CD14-positive monocyte (primary cell): ENCODE data around the gene NFE2L3. TPM values are rescaled to one million over a fixed set of nuclear protein-coding genes. Genes with fewer than 3 reads are reported as not detected.

Experiments used
- DNase-seq, 3 donors: peaks; one replicate each; pipeline ENCODE4 v3.0.0-alpha.2; 2011 to 2022
- H2AFZ ChIP-seq: 2 replicates; pipeline ENCODE4 v1.6.0; 2012; ENCODE audit warnings: mild to moderate bottlenecking, low read depth, low read length, inconsistent platforms; ENCODE audit not compliant: insufficient read depth, poor library complexity, severe bottlenecking
- H3K27ac ChIP-seq, 2 donors: 1 replicate in 1 of 2; 2 replicates in 1 of 2; pipeline ENCODE4 v1.5.1; 2012 to 2013; ENCODE audit warnings: low read length in 2 of 2, control low read depth in 1 of 2, inconsistent platforms in 1 of 2, low read depth in 1 of 2, mild to moderate bottlenecking in 1 of 2
- H3K27me3 ChIP-seq, 2 donors: one replicate each; pipeline versions ENCODE4 v1.6.0 to v1.6.1; 2011 to 2013; ENCODE audit warnings: low read length in 2 of 2; ENCODE audit not compliant: control insufficient read depth in 2 of 2, insufficient read depth in 2 of 2
- H3K36me3 ChIP-seq, 2 donors: replicated peaks in 1 of 2; 1 replicate in 1 of 2; 2 replicates in 1 of 2; pipeline versions ENCODE4 v1.5.1 to v1.6.1; 2012 to 2013; ENCODE audit warnings: low read length in 2 of 2, control low read depth in 1 of 2, inconsistent platforms in 1 of 2, mild to moderate bottlenecking in 1 of 2; ENCODE audit not compliant: insufficient read depth in 2 of 2, control insufficient read depth in 1 of 2
- H3K4me1 ChIP-seq, 2 donors: 1 replicate in 1 of 2; 2 replicates in 1 of 2; pipeline versions ENCODE4 v1.5.1 to v1.6.1; 2012 to 2013; ENCODE audit warnings: low read length in 2 of 2, control low read depth in 1 of 2, inconsistent platforms in 1 of 2, mild to moderate bottlenecking in 1 of 2, moderate library complexity in 1 of 2; ENCODE audit not compliant: insufficient read depth in 2 of 2, control insufficient read depth in 1 of 2
- H3K4me2 ChIP-seq: replicated peaks from 2 replicates; pipeline ENCODE3; 2012; ENCODE audit warnings: low read length, moderate library complexity, mild to moderate bottlenecking; ENCODE audit not compliant: poor library complexity, severe bottlenecking; ENCODE audit errors: extremely low read depth
- H3K4me3 ChIP-seq, 3 experiments: fragments of 200-600 bp in 1 of 3; sonication (generic) in 1 of 3; replicated peaks in 1 of 3; 1 replicate in 2 of 3; 2 replicates in 1 of 3; pipeline ENCODE4 v1.5.1; 2011 to 2013; ENCODE audit warnings: low read length in 3 of 3, mild to moderate bottlenecking in 3 of 3, control low read depth in 2 of 3, low read depth in 2 of 3, inconsistent platforms in 1 of 3, moderate library complexity in 1 of 3
- H3K79me2 ChIP-seq: 2 replicates; pipeline ENCODE4 v1.6.0; 2012; ENCODE audit warnings: mild to moderate bottlenecking, control low read depth, inconsistent platforms, low read length, moderate library complexity; ENCODE audit not compliant: insufficient read depth
- H3K9ac ChIP-seq: 2 replicates; pipeline ENCODE4 v1.6.0; 2017; ENCODE audit warnings: low read length, mild to moderate bottlenecking; ENCODE audit not compliant: insufficient read depth, poor library complexity, severe bottlenecking
- H3K9me3 ChIP-seq, 2 donors: replicated peaks in 1 of 2; 1 replicate in 1 of 2; 2 replicates in 1 of 2; pipeline versions ENCODE4 v1.5.1 to v1.6.1; 2012 to 2013; ENCODE audit warnings: low read length in 2 of 2, control low read depth in 1 of 2; ENCODE audit not compliant: control insufficient read depth in 1 of 2, insufficient read depth in 1 of 2
- H4K20me1 ChIP-seq: 2 replicates; pipeline ENCODE4 v1.6.0; 2012; ENCODE audit warnings: mild to moderate bottlenecking, low read length, control low read depth, moderate library complexity; ENCODE audit not compliant: insufficient read depth
- H3K27ac Mint-ChIP-seq, 7 donors: one replicate each; pipeline ENCODE4 v1.8.0; 2020; ENCODE audit warnings: mild to moderate bottlenecking in 7 of 7, mixed read lengths in 7 of 7, moderate library complexity in 6 of 7, inconsistent platforms in 2 of 7
- H3K27me3 Mint-ChIP-seq, 3 donors: one replicate each; pipeline ENCODE4 v1.8.0; 2021 to 2022; ENCODE audit warnings: low read depth in 3 of 3, mild to moderate bottlenecking in 3 of 3, mixed read lengths in 3 of 3, moderate library complexity in 3 of 3, inconsistent platforms in 1 of 3
- H3K36me3 Mint-ChIP-seq, 2 donors: one replicate each; pipeline ENCODE4 v1.8.0; 2020; ENCODE audit warnings: mixed read lengths in 2 of 2, inconsistent platforms in 1 of 2, mild to moderate bottlenecking in 1 of 2
- H3K4me1 Mint-ChIP-seq: one replicate; pipeline ENCODE4 v1.8.0; 2020; ENCODE audit warnings: mild to moderate bottlenecking, mixed read lengths
- H3K4me3 Mint-ChIP-seq, 2 donors: one replicate each; pipeline ENCODE4 v1.8.0; 2020; ENCODE audit warnings: mild to moderate bottlenecking in 2 of 2, mixed read lengths in 2 of 2, moderate library complexity in 1 of 2
- H3K9me3 Mint-ChIP-seq, 7 donors: one replicate each; pipeline ENCODE4 v1.8.0; 2020 to 2022; ENCODE audit warnings: mixed read lengths in 7 of 7, mild to moderate bottlenecking in 6 of 7, moderate library complexity in 6 of 7, inconsistent platforms in 2 of 7
- CTCF ChIP-seq: fragments of 200-600 bp; IDR thresholded peaks from one replicate; pipeline ENCODE4 v1.8.0; 2022; ENCODE audit warnings: antibody characterized with exemption, mild to moderate bottlenecking
- WGBS: methylation state at CpG from one replicate; pipeline ENCODE4 v1.1.5; 2013; ENCODE audit warnings: missing lambda C conversion rate; ENCODE audit not compliant: insufficient coverage; 5-methylcytosine and 5-hydroxymethylcytosine counted together
- intact Hi-C, 2 donors: fragments of 100-400 bp; cut with micrococcal nuclease; formaldehyde crosslinking; loops; one replicate each; pipeline versions ENCODE4 v1.15.0 to v1.15.1; 2023
- polyA plus RNA-seq, 3 donors: library from polyadenylated mRNA; depleted of rRNA in 1 of 3; unstranded in 2 of 3; stranded (reverse) in 1 of 3; fragments of 300-500 nt in 2 of 3; fragments of >200 nt in 1 of 3; fragmentation: Illumina TruSeq in 2 of 3; gene quantifications; 1 replicate in 2 of 3; 2 replicates in 1 of 3; pipeline ENCODE4 v1.2.3, GENCODE V29; 2012 to 2021

The NFE2L3 gene
- polyA plus RNA-seq, 3 donors: 4.4 to 17.2 (median 10.6) TPM

GRCh38 chr7:26195182-26195581 is 43.2 kb downstream of the NFE2L3 start:
- H3K4me3 ChIP-seq: no peak overlapping the region
- intact Hi-C loops: loop anchor here (5.0 to 10.0 kb wide), 5 partner anchors 38 to 303 kb away; no protein-coding TSS in a partner anchor
- no peaks in the 10 kb centered on the region for H3K9me3 ChIP-seq
- no peaks in the 10 kb centered on the region for H3K27me3 ChIP-seq
- no peak for DNase-seq
- H3K4me1 ChIP-seq: peaks cover 46 to 57% of the 10 kb centered on the region in 2 donors
- no peak overlapping the region for H3K27ac ChIP-seq
- peaks cover 100% of the 10 kb centered on the region for H3K79me2 ChIP-seq
- peaks cover 0 to 4% (median 0%) of the 10 kb centered on the region in 3 donors for H3K27me3 Mint-ChIP-seq
- no peak overlapping the region for H3K4me2 ChIP-seq
- H3K9ac ChIP-seq: no peak overlapping the region
- no peak overlapping the region for H3K4me3 Mint-ChIP-seq
- H4K20me1 ChIP-seq: peaks cover 100% of the 10 kb centered on the region
- H3K36me3 Mint-ChIP-seq: peaks cover 80 to 83% of the 10 kb centered on the region in 2 donors
- H3K9me3 Mint-ChIP-seq: peaks cover 0 to 2% (median 0%) of the 10 kb centered on the region in 7 donors
- peaks cover 69 to 72% of the 10 kb centered on the region in 2 donors for H3K36me3 ChIP-seq
- peak overlapping the region in 1 of 7 donors; percentile 15 for H3K27ac Mint-ChIP-seq
- 80% methylated on average over 4 of the region's 5 CpGs for WGBS
- H2AFZ ChIP-seq: no peak overlapping the region
- peaks cover 54% of the 10 kb centered on the region for H3K4me1 Mint-ChIP-seq
- no peak for TF ChIP-seq CTCF

- H3K27ac Mint-ChIP-seq: peak overlapping the region; percentile 31 to 100 (median 72)
- Histone ChIP-seq H4K20me1 (peaks cover 95% of the 10 kb centered on the region), H3K27me3 (no peaks in the 10 kb centered on the region), H3K4me3 (peak overlapping the region in 1 of 3 experiments; percentile 99), H3K4me1 (peaks cover 46 to 57% of the 10 kb centered on the region in 2 donors), H3K4me2 (peak overlapping the region; percentile 84), H2AFZ (no peak overlapping the region), H3K79me2 (peaks cover 95% of the 10 kb centered on the region), H3K36me3 (peaks cover 60 to 63% of the 10 kb centered on the region in 2 donors), H3K27ac (peak overlapping the region in 1 of 2 donors; percentile 80), H3K9ac (no peak overlapping the region), H3K9me3 (no peaks in the 10 kb centered on the region)
- DNase-seq: peak in 2 of 3 donors; percentile 39 to 49
- intact Hi-C loops: loop anchor here (5.0 to 10.0 kb wide), 5 partner anchors 39 to 304 kb away; no protein-coding TSS in a partner anchor
- peaks cover 0 to 6% (median 2%) of the 10 kb centered on the region in 7 donors for H3K9me3 Mint-ChIP-seq
- H3K4me1 Mint-ChIP-seq: peaks cover 51% of the 10 kb centered on the region
- H3K27me3 Mint-ChIP-seq: peaks cover 0 to 4% (median 0%) of the 10 kb centered on the region in 3 donors
- H3K36me3 Mint-ChIP-seq: peaks cover 71 to 74% of the 10 kb centered on the region in 2 donors
- no peak for TF ChIP-seq CTCF
- 96% methylated on average over 4 of the region's 10 CpGs for WGBS
- H3K4me3 Mint-ChIP-seq: peak overlapping the region; percentile 34 to 63
Measured at GRCh38 chr7:26195867-26196657, 44.1 kb downstream of the NFE2L3 start.
